ENCODE measurements around the gene IQSEC1. TPM values are rescaled to one million over a fixed set of nuclear protein-coding genes. Genes with fewer than 3 reads are reported as not detected.

The IQSEC1 gene
- total and polyA plus RNA-seq, 9 of the 15 experiments (the other 6 are each of a cell fraction or from before 2014, with no cell fraction given), result 0.56 to 39.0 (median 6.8) TPM

GRCh38 chr3:12891391-12891984 is 181.7 kb downstream of the IQSEC1 start (continued):
- TF ChIP-seq RBM39 (optimal IDR thresholded peaks at IDR 0.05; ENCODE audit: low read depth, low read length) (peak; percentile 41), PTBP1 (IDR thresholded peaks at IDR 0.05; ENCODE audit: low read depth, low read length) (no peak), RBM34 (IDR thresholded peaks at IDR 0.05; ENCODE audit: borderline replicate concordance, insufficient read depth, low read length) (no peak), ZC3H8 (IDR thresholded peaks at IDR 0.05) (no peak), ZNF146 (CRISPR knock-in tag; IDR thresholded peaks at IDR 0.05; ENCODE audit: unreplicated experiment) (peak; percentile 20), ZNF431 (CRISPR knock-in tag; IDR thresholded peaks at IDR 0.05) (no peak), ESRRA (IDR thresholded peaks at IDR 0.05; ENCODE audit: borderline replicate concordance, low read depth) (no peak), E2F6 (IDR thresholded peaks at IDR 0.05; ENCODE audit: borderline replicate concordance in 1 of 2, extremely low read depth in 1 of 2, insufficient read depth in 1 of 2, insufficient read length in 1 of 2, low read depth in 1 of 2, low read length in 1 of 2, poor library complexity in 1 of 2, severe bottlenecking in 1 of 2) (no peak), ZNF197 (CRISPR knock-in tag; IDR thresholded peaks at IDR 0.05; ENCODE audit: low read depth) (no peak)
